Heart left ventricle (tissue), 16 donors: ENCODE results near the gene RAB40C. TPM values are rescaled to one million over a fixed set of nuclear protein-coding genes. Genes with fewer than 3 reads are reported as not detected.
A peak's percentile ranks its signal among the peaks of the same experiment; 100 is the strongest.

ENCODE experiments used
- ATAC-seq, 4 donors: fragments of 200-7000 bp; cut with Tn5 transposase; one replicate each; pipeline ENCODE4 v1.9.1; 2020 to 2022; ENCODE audit warnings: moderate library complexity in 4 of 4, mild to moderate bottlenecking in 3 of 4, moderate number of reproducible peaks in 1 of 4
- DNase-seq, 5 donors: peaks; one replicate each; pipeline ENCODE4 v3.0.0-alpha.2; 2020
- H3K27ac ChIP-seq, 12 donors: fragments of 200-600 bp; sonication (generic) in 4 of 12; one replicate each; pipeline versions ENCODE4 v1.5.0 to v1.8.0; 2016 to 2022; ENCODE audit warnings: mild to moderate bottlenecking in 2 of 12
- H3K27me3 ChIP-seq, 9 donors: fragments of 200-600 bp; sonication (generic) in 2 of 9; one replicate each; pipeline versions ENCODE4 v1.5.1 to v1.8.0; 2016 to 2022; ENCODE audit warnings: mild to moderate bottlenecking in 3 of 9
- H3K36me3 ChIP-seq, 9 donors: fragments of 200-600 bp; sonication (generic) in 2 of 9; one replicate each; pipeline versions ENCODE4 v1.5.0 to v1.8.0; 2018 to 2022; ENCODE audit warnings: mild to moderate bottlenecking in 2 of 9
- H3K4me1 ChIP-seq, 12 donors: fragments of 200-600 bp; sonication (generic) in 4 of 12; one replicate each; pipeline versions ENCODE4 v1.5.0 to v1.8.0; 2016 to 2022; ENCODE audit warnings: mild to moderate bottlenecking in 3 of 12
- H3K4me3 ChIP-seq, 12 donors: fragments of 200-600 bp; sonication (generic) in 4 of 12; one replicate each; pipeline versions ENCODE4 v1.5.0 to v1.8.0; 2017 to 2022; ENCODE audit warnings: mild to moderate bottlenecking in 9 of 12, moderate library complexity in 4 of 12
- H3K9me3 ChIP-seq, 12 donors: fragments of 200-600 bp; sonication (generic) in 4 of 12; one replicate each; pipeline versions ENCODE4 v1.5.0 to v1.8.0; 2016 to 2022; ENCODE audit warnings: mild to moderate bottlenecking in 1 of 12
- CTCF ChIP-seq, 12 donors: fragments of 200-600 bp; sonication (generic) in 4 of 12; IDR thresholded peaks; one replicate each; pipeline versions ENCODE4 v1.5.0 to v1.8.0; 2018 to 2022; ENCODE audit warnings: antibody characterized with exemption in 12 of 12, mild to moderate bottlenecking in 5 of 12
- POLR2A ChIP-seq, 2 donors: fragments of 450-650 bp; IDR thresholded peaks; one replicate each; pipeline ENCODE4 v1.6.1; 2017; ENCODE audit warnings: antibody characterized with exemption in 2 of 2, mild to moderate bottlenecking in 2 of 2, moderate library complexity in 2 of 2
- WGBS, 4 donors: extraction: QIAGEN DNeasy Blood & Tissue Kit in 2 of 4; methylation state at CpG; one replicate each; pipeline versions ENCODE4 v1.1.5 to v1.1.7; 2013 to 2018; 5-methylcytosine and 5-hydroxymethylcytosine counted together
- intact Hi-C, 10 donors: fragments of 100-400 bp; cut with DNase I; formaldehyde crosslinking; loops; one replicate each; pipeline versions ENCODE4 v1.11.1 to v1.14.2; 2022
- polyA plus RNA-seq, 2 donors: library from polyadenylated mRNA; stranded (reverse); fragments of 200-250 nt; gene quantifications; one replicate each; pipeline ENCODE4 v1.2.3, GENCODE V29; 2013
- total RNA-seq, 9 donors: library from RNA; depleted of rRNA in 2 of 9; stranded (reverse); fragments of >200 nt in 2 of 9; fragmentation: NEBNext Ultra II Directional in 3 of 9; extraction: Animal tissue kit (Norgen Biotek cat#: 25700) in 3 of 9; gene quantifications; one replicate each; pipeline versions ENCODE4 v1.1.0 to v1.2.4, GENCODE V29; 2016 to 2023
- donor health status: ischemic (EF 13 %, LVEDD 7.1; RV severe dilation, severe dysfunction).
- donor health status: healthy with polysubstance abuse.
- donor health status: DM: no; HTN: yes; CAD: no.
- donor health status: DM: no; HTN: no; CAD: no.
- donor health status: ischemic (EF 25% LVEDD 6.9; RV normal size, moderate dysfunction).
- donor health status: ischemic (EF 25% LVEDD 5.7; RV mildly dilated, moderate dysfunction).
- donor health status: healthy.
- donor health status: DM: yes; HTN: yes; CAD: no.
- donor health status: ischemic (EF 35%, LVEDD 5.7; RV mildly dilated, moderate dysfunction).
- donor health status: nonischemic (EF 11% LVEDD 7.7; RV severe dilation, severe dysfunction).
- donor health status: DM: yes; HTN: yes; CAD: no.
- donor health status: PGD.
- donor health status: ischemic (EF 29% LVEDD 5.4; RV normal size, mild dysfunction).
- donor health status: nonischemic (EF 23%, LVEDD 6.1; RV moderate dilation, normal function).

Gene RAB40C
- total and polyA plus RNA-seq, 11 donors = 10.2 to 22.0 (median 12.8) TPM

- H3K4me1 ChIP-seq = peaks cover 3 to 53% (median 38%) of the 10 kb centered on the region in 12 donors
- peaks cover 0 to 22% (median 0%) of the 10 kb centered on the region in 9 donors for H3K36me3 ChIP-seq
- 97 to 98% (median 97%) methylated on average over 68 to 74 of the region's 74 CpGs for WGBS, 4 donors
- no peaks in the 10 kb centered on the region for H3K27me3 ChIP-seq
- H3K4me3 ChIP-seq = no peak overlapping the region
- ATAC-seq (no peak), DNase-seq (peak in 2 of 5 donors; percentile 18 to 61)
- intact Hi-C loops = loop anchor here in 1 of 10 donors (5.0 kb wide), 1 partner anchor 36 kb away; no protein-coding TSS in a partner anchor
- no peaks in the 10 kb centered on the region for H3K9me3 ChIP-seq
- TF ChIP-seq POLR2A (IDR thresholded peaks at IDR 0.05) (no peak), CTCF (IDR thresholded peaks at IDR 0.05) (no peak)
- no peak overlapping the region for H3K27ac ChIP-seq
Observed at GRCh38 chr16:633336-634050, 43.6 kb downstream of the RAB40C start.

- intact Hi-C loops = loop anchor here in 1 of 10 donors (5.0 kb wide), 1 partner anchor 37 kb away; no protein-coding TSS in a partner anchor
- H3K4me1 ChIP-seq = peaks cover 3 to 51% (median 39%) of the 10 kb centered on the region in 12 donors
- no peaks in the 10 kb centered on the region for H3K27me3 ChIP-seq
- no peak overlapping the region for H3K27ac ChIP-seq
- no peak for TF ChIP-seq CTCF (IDR thresholded peaks at IDR 0.05)
- TF ChIP-seq POLR2A (IDR thresholded peaks at IDR 0.05) = no peak
- WGBS, 4 donors = 92 to 96% (median 94%) methylated on average over 4 to 22 of the region's 22 CpGs
- H3K9me3 ChIP-seq = no peaks in the 10 kb centered on the region
- no peak for ATAC-seq
- H3K36me3 ChIP-seq = peaks cover 0 to 16% (median 0%) of the 10 kb centered on the region in 9 donors
- H3K4me3 ChIP-seq = no peak overlapping the region
- DNase-seq = no peak
Observed at GRCh38 chr16:634051-634670, 44.3 kb downstream of the RAB40C start.

GRCh38 chr16:634996-635395, 45.1 kb downstream of the RAB40C start:
- H3K27me3 ChIP-seq = no peaks in the 10 kb centered on the region
- peaks cover 0 to 16% (median 0%) of the 10 kb centered on the region in 9 donors for H3K36me3 ChIP-seq
- H3K4me1 ChIP-seq = peaks cover 3 to 44% (median 31%) of the 10 kb centered on the region in 12 donors
- H3K9me3 ChIP-seq = no peaks in the 10 kb centered on the region
- DNase-seq (no peak), ATAC-seq (no peak)
- H3K4me3 ChIP-seq = peak overlapping the region in 10 of 12 donors; percentile 69 to 94 (median 84)
- H3K27ac ChIP-seq = no peak overlapping the region
- WGBS, 4 donors = 88 to 95% (median 91%) methylated on average over 6 to 7 of the region's 7 CpGs
- intact Hi-C loops = loop anchor here in 1 of 10 donors (5.0 kb wide), 1 partner anchor 38 kb away; no protein-coding TSS in a partner anchor
- TF ChIP-seq POLR2A (IDR thresholded peaks at IDR 0.05) (no peak), CTCF (IDR thresholded peaks at IDR 0.05) (no peak)
